ENCODE results near the gene CFAP251.

DNA sequence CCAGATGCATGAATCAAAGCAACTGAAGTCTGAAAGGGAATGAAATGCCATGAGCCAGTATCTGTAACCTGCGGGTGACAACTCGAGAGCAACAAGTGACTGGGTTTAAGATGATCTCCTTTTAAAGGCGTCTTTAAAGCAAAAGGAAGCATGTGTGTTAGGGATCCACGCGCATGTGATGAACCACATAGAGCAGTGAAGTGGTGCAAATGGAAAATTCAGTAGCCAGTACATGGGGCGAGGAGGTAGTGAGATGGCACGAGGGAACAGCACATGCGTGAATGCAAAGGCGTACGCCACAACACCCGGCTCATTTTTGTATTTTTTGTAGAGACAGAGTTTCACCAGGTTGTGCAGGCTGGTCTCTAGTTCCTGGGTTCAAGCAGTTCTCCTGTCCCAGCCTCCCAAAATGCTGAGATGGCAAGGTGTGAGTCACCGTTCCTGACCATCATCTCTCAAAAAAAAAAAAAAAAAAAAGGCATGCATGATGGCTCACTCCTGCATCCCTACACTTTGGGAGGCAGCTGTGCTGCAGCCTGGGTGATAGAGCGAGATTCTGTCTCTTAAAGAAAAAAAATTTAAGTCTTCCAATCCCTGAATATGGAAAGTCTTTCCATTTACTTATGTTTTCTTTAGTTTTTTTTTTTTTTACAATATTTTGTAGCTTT is 78.7 kb downstream of the CFAP251 start:
- TF ChIP-seq, protein P1, sequence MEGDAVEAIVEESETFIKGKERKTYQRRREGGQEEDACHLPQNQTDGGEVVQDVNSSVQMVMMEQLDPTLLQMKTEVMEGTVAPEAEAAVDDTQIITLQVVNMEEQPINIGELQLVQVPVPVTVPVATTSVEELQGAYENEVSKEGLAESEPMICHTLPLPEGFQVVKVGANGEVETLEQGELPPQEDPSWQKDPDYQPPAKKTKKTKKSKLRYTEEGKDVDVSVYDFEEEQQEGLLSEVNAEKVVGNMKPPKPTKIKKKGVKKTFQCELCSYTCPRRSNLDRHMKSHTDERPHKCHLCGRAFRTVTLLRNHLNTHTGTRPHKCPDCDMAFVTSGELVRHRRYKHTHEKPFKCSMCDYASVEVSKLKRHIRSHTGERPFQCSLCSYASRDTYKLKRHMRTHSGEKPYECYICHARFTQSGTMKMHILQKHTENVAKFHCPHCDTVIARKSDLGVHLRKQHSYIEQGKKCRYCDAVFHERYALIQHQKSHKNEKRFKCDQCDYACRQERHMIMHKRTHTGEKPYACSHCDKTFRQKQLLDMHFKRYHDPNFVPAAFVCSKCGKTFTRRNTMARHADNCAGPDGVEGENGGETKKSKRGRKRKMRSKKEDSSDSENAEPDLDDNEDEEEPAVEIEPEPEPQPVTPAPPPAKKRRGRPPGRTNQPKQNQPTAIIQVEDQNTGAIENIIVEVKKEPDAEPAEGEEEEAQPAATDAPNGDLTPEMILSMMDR (IDR thresholded peaks at IDR 0.05) = no peak
- no peak for TF ChIP-seq EP300 (IDR thresholded peaks at IDR 0.05; ENCODE audit: low read depth)

Data from transverse colon (tissue), 3 donors.